ENCODE measurements around the gene ABCA13.
"Not testable (repeated sequence)": the region's sequence is repeated elsewhere in the genome, so short reads cannot be mapped to it uniquely, and the experiment has no call there.

ABCA13 gene

DNA sequence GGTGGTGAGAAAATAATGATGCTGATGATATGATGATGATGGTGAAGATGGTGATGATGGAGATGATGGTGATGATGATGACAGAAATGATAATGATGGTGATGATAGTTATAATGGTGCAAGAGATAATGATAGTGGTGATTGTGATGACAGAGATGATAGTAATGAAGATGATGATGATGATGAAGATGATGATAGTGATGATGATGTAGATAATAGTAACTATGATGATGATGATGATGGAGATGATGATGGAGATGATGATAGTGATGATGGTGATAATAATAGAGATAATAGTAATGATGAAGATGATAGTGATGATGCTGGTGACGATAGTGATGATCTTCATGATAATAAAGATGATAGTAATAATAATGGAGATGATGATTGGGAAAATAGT is 22.2 kb downstream of the ABCA13 start:
- H3K4me3 ChIP-seq (ENCODE audit: low read length, poor library complexity, severe bottlenecking) = no peak overlapping the region
- H3K9ac ChIP-seq (ENCODE audit: low read depth, low read length, poor library complexity, severe bottlenecking) = no peak overlapping the region
- H3K4me2 ChIP-seq (ENCODE audit: low read depth, low read length, poor library complexity, severe bottlenecking) = no peak overlapping the region
- TF ChIP-seq, protein P1, sequence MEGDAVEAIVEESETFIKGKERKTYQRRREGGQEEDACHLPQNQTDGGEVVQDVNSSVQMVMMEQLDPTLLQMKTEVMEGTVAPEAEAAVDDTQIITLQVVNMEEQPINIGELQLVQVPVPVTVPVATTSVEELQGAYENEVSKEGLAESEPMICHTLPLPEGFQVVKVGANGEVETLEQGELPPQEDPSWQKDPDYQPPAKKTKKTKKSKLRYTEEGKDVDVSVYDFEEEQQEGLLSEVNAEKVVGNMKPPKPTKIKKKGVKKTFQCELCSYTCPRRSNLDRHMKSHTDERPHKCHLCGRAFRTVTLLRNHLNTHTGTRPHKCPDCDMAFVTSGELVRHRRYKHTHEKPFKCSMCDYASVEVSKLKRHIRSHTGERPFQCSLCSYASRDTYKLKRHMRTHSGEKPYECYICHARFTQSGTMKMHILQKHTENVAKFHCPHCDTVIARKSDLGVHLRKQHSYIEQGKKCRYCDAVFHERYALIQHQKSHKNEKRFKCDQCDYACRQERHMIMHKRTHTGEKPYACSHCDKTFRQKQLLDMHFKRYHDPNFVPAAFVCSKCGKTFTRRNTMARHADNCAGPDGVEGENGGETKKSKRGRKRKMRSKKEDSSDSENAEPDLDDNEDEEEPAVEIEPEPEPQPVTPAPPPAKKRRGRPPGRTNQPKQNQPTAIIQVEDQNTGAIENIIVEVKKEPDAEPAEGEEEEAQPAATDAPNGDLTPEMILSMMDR (conservative IDR thresholded peaks at IDR 0.05; ENCODE audit: low read length) = no peak
- no peak for TF ChIP-seq EZH2phosphoT487 (IDR thresholded peaks at IDR 0.05; ENCODE audit: borderline replicate concordance)
- no peaks in the 10 kb centered on the region for H3F3A ChIP-seq (ENCODE audit: low read depth)
- H3K27me3 ChIP-seq (ENCODE audit: insufficient read depth, low read length, poor library complexity, severe bottlenecking) = no peaks in the 10 kb centered on the region
- H3K4me1 ChIP-seq (ENCODE audit: insufficient read depth, low read length, poor library complexity, severe bottlenecking) = no peaks in the 10 kb centered on the region
- no peaks in the 10 kb centered on the region for H4K20me1 ChIP-seq (ENCODE audit: insufficient read depth, low read length, poor library complexity, severe bottlenecking)
- no peaks in the 10 kb centered on the region for H3K36me3 ChIP-seq (ENCODE audit: insufficient read depth, low read length)
- H3K9me3 ChIP-seq (ENCODE audit: insufficient read depth, low read depth, low read length) = no peaks in the 10 kb centered on the region
- H3K79me2 ChIP-seq (ENCODE audit: insufficient read depth, low read length) = no peaks in the 10 kb centered on the region
- no peak overlapping the region for H2AFZ ChIP-seq (ENCODE audit: low read length)
- H3K9me2 ChIP-seq (replicated peaks; ENCODE audit: low read depth, low read length) = no peaks in the 10 kb centered on the region

GRCh38 chr7:48200946-48201589 is 29.8 kb downstream of the ABCA13 start:
- not testable (repeated sequence) for H3K9me3 ChIP-seq (ENCODE audit: insufficient read depth, low read depth, low read length); H4K20me1 ChIP-seq (ENCODE audit: insufficient read depth, low read length, poor library complexity, severe bottlenecking); H2AFZ ChIP-seq (ENCODE audit: low read length); H3K4me2 ChIP-seq (ENCODE audit: low read depth, low read length, poor library complexity, severe bottlenecking); H3K79me2 ChIP-seq (ENCODE audit: insufficient read depth, low read length); H3F3A ChIP-seq (ENCODE audit: low read depth); H3K36me3 ChIP-seq (ENCODE audit: insufficient read depth, low read length); H3K27me3 ChIP-seq (ENCODE audit: insufficient read depth, low read length, poor library complexity, severe bottlenecking); H3K4me1 ChIP-seq (ENCODE audit: insufficient read depth, low read length, poor library complexity, severe bottlenecking); H3K9ac ChIP-seq (ENCODE audit: low read depth, low read length, poor library complexity, severe bottlenecking); H3K9me2 ChIP-seq (replicated peaks; ENCODE audit: low read depth, low read length); H3K4me3 ChIP-seq (ENCODE audit: low read length, poor library complexity, severe bottlenecking)

DNA sequence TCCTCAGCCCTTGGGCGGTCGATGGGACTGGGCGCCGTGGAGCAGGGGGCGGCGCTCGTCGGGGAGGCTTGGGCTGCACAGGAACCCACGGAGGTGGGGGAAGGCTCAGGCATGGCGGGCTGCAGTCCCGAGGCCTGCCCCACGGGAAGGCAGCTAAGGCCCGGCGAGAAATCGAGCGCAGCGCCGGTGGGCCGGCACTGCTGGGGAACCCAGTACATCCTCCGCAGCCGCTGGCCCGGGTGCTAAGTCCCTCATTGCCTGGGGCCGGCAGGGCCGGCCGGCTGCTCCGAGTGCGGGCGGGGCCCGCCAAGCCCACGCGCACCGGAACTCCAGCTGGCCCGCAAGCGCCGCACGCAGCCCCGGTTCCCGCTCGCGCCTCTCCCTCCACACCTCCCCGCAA is 31.7 kb downstream of the ABCA13 start:
- not testable (repeated sequence) for H4K20me1 ChIP-seq (ENCODE audit: insufficient read depth, low read length, poor library complexity, severe bottlenecking); H3K79me2 ChIP-seq (ENCODE audit: insufficient read depth, low read length); H3K9me3 ChIP-seq (ENCODE audit: insufficient read depth, low read depth, low read length); H3F3A ChIP-seq (ENCODE audit: low read depth); H3K9me2 ChIP-seq (replicated peaks; ENCODE audit: low read depth, low read length); H3K27me3 ChIP-seq (ENCODE audit: insufficient read depth, low read length, poor library complexity, severe bottlenecking); H2AFZ ChIP-seq (ENCODE audit: low read length); H3K4me3 ChIP-seq (ENCODE audit: low read length, poor library complexity, severe bottlenecking); H3K9ac ChIP-seq (ENCODE audit: low read depth, low read length, poor library complexity, severe bottlenecking); H3K4me2 ChIP-seq (ENCODE audit: low read depth, low read length, poor library complexity, severe bottlenecking); H3K36me3 ChIP-seq (ENCODE audit: insufficient read depth, low read length); H3K4me1 ChIP-seq (ENCODE audit: insufficient read depth, low read length, poor library complexity, severe bottlenecking)

- H3F3A ChIP-seq (ENCODE audit: low read depth) = no peaks in the 10 kb centered on the region
- H3K36me3 ChIP-seq (ENCODE audit: insufficient read depth, low read length) = no peaks in the 10 kb centered on the region
- no peaks in the 10 kb centered on the region for H4K20me1 ChIP-seq (ENCODE audit: insufficient read depth, low read length, poor library complexity, severe bottlenecking)
- TF ChIP-seq EZH2phosphoT487 (IDR thresholded peaks at IDR 0.05; ENCODE audit: borderline replicate concordance) = no peak
- TF ChIP-seq, protein P1 (conservative IDR thresholded peaks at IDR 0.05; ENCODE audit: low read length) = no peak
- H2AFZ ChIP-seq (ENCODE audit: low read length) = no peak overlapping the region
- no peak overlapping the region for H3K4me3 ChIP-seq (ENCODE audit: low read length, poor library complexity, severe bottlenecking)
- no peaks in the 10 kb centered on the region for H3K9me2 ChIP-seq (replicated peaks; ENCODE audit: low read depth, low read length)
- no peaks in the 10 kb centered on the region for H3K4me1 ChIP-seq (ENCODE audit: insufficient read depth, low read length, poor library complexity, severe bottlenecking)
- no peaks in the 10 kb centered on the region for H3K79me2 ChIP-seq (ENCODE audit: insufficient read depth, low read length)
- no peaks in the 10 kb centered on the region for H3K9me3 ChIP-seq (ENCODE audit: insufficient read depth, low read depth, low read length)
- H3K27me3 ChIP-seq (ENCODE audit: insufficient read depth, low read length, poor library complexity, severe bottlenecking) = no peaks in the 10 kb centered on the region
- H3K9ac ChIP-seq (ENCODE audit: low read depth, low read length, poor library complexity, severe bottlenecking) = no peak overlapping the region
- no peak overlapping the region for H3K4me2 ChIP-seq (ENCODE audit: low read depth, low read length, poor library complexity, severe bottlenecking)
Observed at GRCh38 chr7:48207155-48207675, 36.0 kb downstream of the ABCA13 start.

Data from Loucy (cell line).